SK-N-SH (cell line): ENCODE measurements around the gene PPM1N. TPM values are rescaled to one million over a fixed set of nuclear protein-coding genes. Genes with fewer than 3 reads are reported as not detected.
A peak's percentile ranks its signal among the peaks of the same experiment; 100 is the strongest.

Source experiments
- CTCF ChIA-PET: fragments of 300-600, 350-600 bp; formaldehyde crosslinking; extraction: SDS; loops from one replicate; lab custom pipeline; 2021; lab: Yijun Ruan, JAX
- POLR2A ChIA-PET: fragments of 350-600 bp; sonication (Branson Sonifier 250); formaldehyde crosslinking; extraction: SDS; loops from one replicate; lab custom pipeline; 2020; ENCODE audit warnings: antibody characterized with exemption, inconsistent platforms; lab: Yijun Ruan, JAX
- DNase-seq: peaks from one replicate; pipeline ENCODE4 v3.0.0; 2012
- H2AFZ ChIP-seq: fragments of 200-600 bp; sonication (generic); 2 replicates; pipeline ENCODE4 v1.8.1; 2016; ENCODE audit warnings: antibody characterized with exemption, mild to moderate bottlenecking, low read depth
- H3F3A ChIP-seq: fragments of 200-600 bp; sonication (generic); replicated peaks from 2 replicates; pipeline ENCODE3; 2016; ENCODE audit warnings: antibody characterized with exemption, mild to moderate bottlenecking; ENCODE audit not compliant: insufficient read depth
- H3K27ac ChIP-seq, 2 experiments: fragments of 200-500 bp in 1 of 2; fragments of 200-600 bp in 1 of 2; sonication (Bioruptor generic) in 1 of 2; sonication (generic), shearing (Covaris generic) in 1 of 2; 2 replicates each; pipeline versions ENCODE4 v1.5.1 to v1.6.1; 2014 to 2016; ENCODE audit warnings: low read depth in 2 of 2, inconsistent platforms in 1 of 2, low read length in 1 of 2, mild to moderate bottlenecking in 1 of 2, mixed read lengths in 1 of 2
- H3K27me3 ChIP-seq: fragments of 200-600 bp; sonication (generic), shearing (Covaris generic); 2 replicates; pipeline ENCODE4 v1.6.1; 2016; ENCODE audit warnings: mixed run types; ENCODE audit not compliant: insufficient read depth
- H3K36me3 ChIP-seq, 2 experiments: fragments of 200-500 bp in 1 of 2; fragments of 200-600 bp in 1 of 2; sonication (Bioruptor generic) in 1 of 2; sonication (generic) in 1 of 2; replicated peaks in 1 of 2; 2 replicates each; pipeline versions ENCODE3 to v1.5.1; 2014 to 2016; ENCODE audit warnings: low read length in 1 of 2, mild to moderate bottlenecking in 1 of 2; ENCODE audit not compliant: insufficient read depth in 2 of 2, control insufficient read depth in 1 of 2
- H3K4me1 ChIP-seq, 2 experiments: fragments of 200-500 bp in 1 of 2; fragments of 200-600 bp in 1 of 2; sonication (Bioruptor generic) in 1 of 2; sonication (generic), shearing (Covaris generic) in 1 of 2; 2 replicates each; pipeline versions ENCODE4 v1.5.1 to v1.6.1; 2014 to 2016; ENCODE audit warnings: low read depth in 1 of 2, low read length in 1 of 2, mixed run types in 1 of 2; ENCODE audit not compliant: insufficient read depth in 2 of 2, control insufficient read depth in 1 of 2
- H3K4me2 ChIP-seq: fragments of 200-600 bp; sonication (generic), shearing (Covaris generic); 2 replicates; pipeline ENCODE4 v1.6.1; 2017; ENCODE audit warnings: mixed run types
- H3K4me3 ChIP-seq, 2 experiments: fragments of 200-500 bp in 1 of 2; fragments of 200-600 bp in 1 of 2; sonication (Bioruptor generic) in 1 of 2; sonication (generic), shearing (Covaris generic) in 1 of 2; 2 replicates each; pipeline versions ENCODE4 v1.5.1 to v1.8.1; 2014 to 2016; ENCODE audit warnings: low read depth in 2 of 2, inconsistent platforms in 1 of 2, low read length in 1 of 2, mild to moderate bottlenecking in 1 of 2, mixed read lengths in 1 of 2, moderate library complexity in 1 of 2
- H3K79me2 ChIP-seq: fragments of 200-600 bp; sonication (generic); 2 replicates; pipeline ENCODE4 v1.8.1; 2017; ENCODE audit warnings: mild to moderate bottlenecking; ENCODE audit not compliant: insufficient read depth
- H3K9ac ChIP-seq: fragments of 200-600 bp; sonication (generic); 2 replicates; pipeline ENCODE4 v1.6.1; 2017; ENCODE audit warnings: mixed run types
- H3K9me2 ChIP-seq: fragments of 200-600 bp; sonication (generic); 2 replicates; pipeline ENCODE4 v1.6.1; 2017; ENCODE audit warnings: mixed run types
- H3K9me3 ChIP-seq: fragments of 200-600 bp; sonication (generic); 2 replicates; pipeline ENCODE4 v1.6.1; 2017; ENCODE audit warnings: mixed run types, mild to moderate bottlenecking, moderate library complexity
- H4K20me1 ChIP-seq: fragments of 200-600 bp; sonication (generic); 2 replicates; pipeline ENCODE4 v1.6.1; 2017; ENCODE audit warnings: mild to moderate bottlenecking, mixed run types; ENCODE audit not compliant: insufficient read depth
- FOSL2 ChIP-seq: IDR thresholded peaks from 2 replicates; pipeline ENCODE4 v1.4.0; 2012; ENCODE audit warnings: low read depth, mild to moderate bottlenecking, moderate library complexity, borderline replicate concordance
- FOXM1 ChIP-seq: IDR thresholded peaks from 2 replicates; pipeline ENCODE4 v1.4.0; 2012; ENCODE audit warnings: low read depth, mild to moderate bottlenecking
- GABPA ChIP-seq: IDR thresholded peaks from 2 replicates; pipeline ENCODE4 v1.4.0; 2012; ENCODE audit warnings: low read depth, mild to moderate bottlenecking
- JUND ChIP-seq: IDR thresholded peaks from 2 replicates; pipeline ENCODE4 v1.4.0; 2012
- MXI1 ChIP-seq: IDR thresholded peaks from 2 replicates; pipeline ENCODE4 v1.6.1; 2012; ENCODE audit warnings: mild to moderate bottlenecking, low read depth, low read length, improper control_type of control experiment
- NFIC ChIP-seq: IDR thresholded peaks from 2 replicates; pipeline ENCODE4 v1.4.0; 2012; ENCODE audit warnings: borderline replicate concordance
- NRF1 ChIP-seq: IDR thresholded peaks from 2 replicates; pipeline ENCODE4 v1.6.1; 2012; ENCODE audit warnings: low read depth, mild to moderate bottlenecking, low read length
- RAD21 ChIP-seq: IDR thresholded peaks from 2 replicates; pipeline ENCODE4 v1.6.1; 2012; ENCODE audit warnings: mild to moderate bottlenecking, low read length
- RFX5 ChIP-seq: IDR thresholded peaks from 2 replicates; pipeline ENCODE4 v1.6.1; 2012; ENCODE audit warnings: mild to moderate bottlenecking, improper control_type of control experiment, low read length
- RXRA ChIP-seq: IDR thresholded peaks from 2 replicates; pipeline ENCODE4 v1.4.0; 2012; ENCODE audit warnings: low read depth, mild to moderate bottlenecking, borderline replicate concordance
- SIN3A ChIP-seq: IDR thresholded peaks from 2 replicates; pipeline ENCODE4 v1.6.1; 2012; ENCODE audit warnings: low read depth, mild to moderate bottlenecking, low read length, moderate library complexity, borderline replicate concordance
- SMC3 ChIP-seq: IDR thresholded peaks from 2 replicates; pipeline ENCODE4 v1.6.1; 2012; ENCODE audit warnings: low read depth, low read length, improper control_type of control experiment
- TAF1 ChIP-seq: IDR thresholded peaks from 2 replicates; pipeline ENCODE4 v1.6.1; 2012; ENCODE audit warnings: low read depth, mild to moderate bottlenecking, low read length, moderate library complexity, borderline replicate concordance
- WGBS: methylation state at CpG from one replicate; pipeline ENCODE4 v1.1.6; 2017; ENCODE audit warnings: low lambda C conversion rate; 5-methylcytosine and 5-hydroxymethylcytosine counted together
- polyA plus RNA-seq, 3 experiments: library from polyadenylated mRNA; depleted of rRNA; stranded (reverse); fragments of >200 nt; gene quantifications; 2 replicates each; pipeline ENCODE4 v1.2.3, GENCODE V29; 2012
- TF ChIP-seq, protein P1 (sequence below): IDR thresholded peaks from 2 replicates; pipeline ENCODE4 v1.4.0; 2012; ENCODE audit warnings: low read depth, borderline replicate concordance
- TF ChIP-seq, protein P2 (sequence below): IDR thresholded peaks from 2 replicates; pipeline ENCODE4 v1.6.1; 2012; ENCODE audit warnings: mild to moderate bottlenecking, low read depth, low read length, moderate library complexity
- TF ChIP-seq, protein P3 (sequence below): IDR thresholded peaks from 2 replicates; pipeline ENCODE4 v1.4.0; 2012; ENCODE audit warnings: low read depth
- TF ChIP-seq, protein P4 (sequence below): fragments of 200-600 bp; sonication (generic); IDR thresholded peaks from 2 replicates; pipeline ENCODE4 v1.6.1; 2017; ENCODE audit warnings: antibody characterized with exemption, mild to moderate bottlenecking, moderate library complexity
- TF ChIP-seq, protein P5 (sequence below): IDR thresholded peaks from 2 replicates; pipeline ENCODE4; 2012
- TF ChIP-seq, protein P6 (sequence below): fragments of 150-350 bp; IDR thresholded peaks from 2 replicates; pipeline ENCODE4 v1.6.1; 2016; ENCODE audit warnings: mild to moderate bottlenecking, low read depth, low read length

The PPM1N gene
- polyA plus RNA-seq, 1 of the 3 experiments (the other 2 are of a cell fraction): 10.3 TPM

DNA sequence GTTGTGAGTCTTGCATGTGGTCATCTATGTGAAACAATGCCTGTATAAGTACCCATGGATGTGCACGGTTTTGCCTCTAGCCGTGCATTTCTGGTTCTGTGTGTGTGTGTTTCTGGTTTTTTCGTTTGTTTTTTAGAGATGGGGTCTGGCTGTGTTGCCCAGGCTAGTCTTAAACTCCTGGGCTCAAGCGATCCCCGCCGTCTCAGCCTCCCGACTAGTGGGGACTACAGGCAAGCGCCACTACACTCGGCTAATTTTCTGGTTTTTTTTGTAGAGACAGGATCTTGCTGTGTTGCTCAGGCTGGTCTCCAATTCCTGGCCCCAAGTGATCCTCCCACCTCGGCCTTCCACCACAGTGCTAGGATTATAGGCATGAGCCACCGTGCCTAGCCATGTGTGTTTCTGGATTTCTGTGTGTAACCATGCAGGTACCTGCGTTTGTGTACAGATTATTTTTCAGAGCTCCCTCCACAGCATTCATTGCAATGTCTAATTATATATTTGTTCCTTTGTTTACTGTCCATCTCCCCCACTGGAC, 46.3 kb upstream of the PPM1N start (continued):
- TF ChIP-seq, protein P1, sequence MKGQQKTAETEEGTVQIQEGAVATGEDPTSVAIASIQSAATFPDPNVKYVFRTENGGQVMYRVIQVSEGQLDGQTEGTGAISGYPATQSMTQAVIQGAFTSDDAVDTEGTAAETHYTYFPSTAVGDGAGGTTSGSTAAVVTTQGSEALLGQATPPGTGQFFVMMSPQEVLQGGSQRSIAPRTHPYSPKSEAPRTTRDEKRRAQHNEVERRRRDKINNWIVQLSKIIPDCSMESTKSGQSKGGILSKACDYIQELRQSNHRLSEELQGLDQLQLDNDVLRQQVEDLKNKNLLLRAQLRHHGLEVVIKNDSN: no peak
- no peak for TF ChIP-seq RAD21

DNA sequence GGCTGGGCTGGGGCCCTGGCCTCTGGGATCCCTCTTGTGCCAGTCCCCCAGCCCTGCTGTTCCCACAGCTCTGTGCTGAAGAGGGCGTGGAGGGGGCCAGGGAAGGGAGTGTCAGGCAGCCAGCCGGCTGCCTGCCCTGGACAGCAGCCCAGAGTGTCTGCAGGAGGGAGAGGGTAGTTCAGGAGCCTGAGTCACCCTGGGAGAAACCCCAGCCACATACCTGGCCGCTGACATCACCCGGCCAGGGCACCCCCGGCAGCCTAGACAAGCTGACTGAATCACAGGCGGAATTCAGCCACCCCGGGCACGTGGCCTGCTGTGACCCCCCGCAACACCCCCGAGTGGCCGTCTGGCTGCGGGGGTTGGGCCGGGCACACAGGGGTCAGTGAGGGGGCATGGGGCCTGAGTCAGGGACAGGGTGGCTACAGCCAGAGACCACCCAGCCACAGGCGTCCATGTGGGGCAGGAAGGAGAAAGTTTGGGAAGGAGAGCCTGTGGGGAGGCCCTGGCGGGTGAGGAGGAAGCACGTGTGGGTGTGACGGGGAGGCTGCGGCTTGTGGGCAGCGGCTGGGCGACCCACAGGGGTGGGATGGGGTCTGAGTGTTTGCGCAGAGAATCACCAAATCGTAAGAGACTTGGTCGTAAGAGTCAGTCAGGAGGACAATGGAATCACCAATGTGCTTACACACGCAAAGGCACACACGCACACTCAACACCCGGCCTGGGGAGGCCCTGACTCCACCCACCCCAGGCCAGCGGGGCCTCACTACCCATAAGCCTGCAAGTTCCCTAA, 42.3 kb upstream of the PPM1N start:
- Histone ChIP-seq H3F3A (peaks cover 21% of the 10 kb centered on the region), H3K79me2 (no peaks in the 10 kb centered on the region), H3K36me3 (no peaks in the 10 kb centered on the region), H3K9me2 (no peaks in the 10 kb centered on the region), H3K9ac (peak overlapping the region; percentile 79), H4K20me1 (no peaks in the 10 kb centered on the region), H3K4me2 (peak overlapping the region; percentile 72), H3K27me3 (no peaks in the 10 kb centered on the region), H3K27ac (peak overlapping the region; percentile 6 to 95; a peak in 3 of 4 replicates), H3K4me3 (peak overlapping the region in 1 of 2 experiments; percentile 24; a peak in 1 of 4 replicates), H2AFZ (peak overlapping the region; percentile 60), H3K9me3 (no peaks in the 10 kb centered on the region), H3K4me1 (peaks cover 12 to 17% of the 10 kb centered on the region in 2 experiments; a peak in 2 of 4 replicates)
- WGBS: 22% methylated on average over 19 of the region's 27 CpGs
- ChIA-PET POLR2A (interaction anchor here (1.0 kb wide), 1 partner anchor 11 kb away, joined by 5 read pairs; the partner anchor contains the start of gene FOSB), CTCF (interaction anchor here (1.3 to 5.2 kb wide), 5 partner anchors 16 to 30 kb away, joined by 4 to 27 read pairs (median 13); no protein-coding TSS in a partner anchor)
- peak; percentile 71 for DNase-seq
- TF ChIP-seq, protein P2, sequence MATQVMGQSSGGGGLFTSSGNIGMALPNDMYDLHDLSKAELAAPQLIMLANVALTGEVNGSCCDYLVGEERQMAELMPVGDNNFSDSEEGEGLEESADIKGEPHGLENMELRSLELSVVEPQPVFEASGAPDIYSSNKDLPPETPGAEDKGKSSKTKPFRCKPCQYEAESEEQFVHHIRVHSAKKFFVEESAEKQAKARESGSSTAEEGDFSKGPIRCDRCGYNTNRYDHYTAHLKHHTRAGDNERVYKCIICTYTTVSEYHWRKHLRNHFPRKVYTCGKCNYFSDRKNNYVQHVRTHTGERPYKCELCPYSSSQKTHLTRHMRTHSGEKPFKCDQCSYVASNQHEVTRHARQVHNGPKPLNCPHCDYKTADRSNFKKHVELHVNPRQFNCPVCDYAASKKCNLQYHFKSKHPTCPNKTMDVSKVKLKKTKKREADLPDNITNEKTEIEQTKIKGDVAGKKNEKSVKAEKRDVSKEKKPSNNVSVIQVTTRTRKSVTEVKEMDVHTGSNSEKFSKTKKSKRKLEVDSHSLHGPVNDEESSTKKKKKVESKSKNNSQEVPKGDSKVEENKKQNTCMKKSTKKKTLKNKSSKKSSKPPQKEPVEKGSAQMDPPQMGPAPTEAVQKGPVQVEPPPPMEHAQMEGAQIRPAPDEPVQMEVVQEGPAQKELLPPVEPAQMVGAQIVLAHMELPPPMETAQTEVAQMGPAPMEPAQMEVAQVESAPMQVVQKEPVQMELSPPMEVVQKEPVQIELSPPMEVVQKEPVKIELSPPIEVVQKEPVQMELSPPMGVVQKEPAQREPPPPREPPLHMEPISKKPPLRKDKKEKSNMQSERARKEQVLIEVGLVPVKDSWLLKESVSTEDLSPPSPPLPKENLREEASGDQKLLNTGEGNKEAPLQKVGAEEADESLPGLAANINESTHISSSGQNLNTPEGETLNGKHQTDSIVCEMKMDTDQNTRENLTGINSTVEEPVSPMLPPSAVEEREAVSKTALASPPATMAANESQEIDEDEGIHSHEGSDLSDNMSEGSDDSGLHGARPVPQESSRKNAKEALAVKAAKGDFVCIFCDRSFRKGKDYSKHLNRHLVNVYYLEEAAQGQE: peak; percentile 83
- TF ChIP-seq, protein P3, sequence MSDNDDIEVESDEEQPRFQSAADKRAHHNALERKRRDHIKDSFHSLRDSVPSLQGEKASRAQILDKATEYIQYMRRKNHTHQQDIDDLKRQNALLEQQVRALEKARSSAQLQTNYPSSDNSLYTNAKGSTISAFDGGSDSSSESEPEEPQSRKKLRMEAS: peak; percentile 96
- TF ChIP-seq, protein P1: peak; percentile 91
- no peak for TF ChIP-seq RFX5
- TF ChIP-seq, protein P4, sequence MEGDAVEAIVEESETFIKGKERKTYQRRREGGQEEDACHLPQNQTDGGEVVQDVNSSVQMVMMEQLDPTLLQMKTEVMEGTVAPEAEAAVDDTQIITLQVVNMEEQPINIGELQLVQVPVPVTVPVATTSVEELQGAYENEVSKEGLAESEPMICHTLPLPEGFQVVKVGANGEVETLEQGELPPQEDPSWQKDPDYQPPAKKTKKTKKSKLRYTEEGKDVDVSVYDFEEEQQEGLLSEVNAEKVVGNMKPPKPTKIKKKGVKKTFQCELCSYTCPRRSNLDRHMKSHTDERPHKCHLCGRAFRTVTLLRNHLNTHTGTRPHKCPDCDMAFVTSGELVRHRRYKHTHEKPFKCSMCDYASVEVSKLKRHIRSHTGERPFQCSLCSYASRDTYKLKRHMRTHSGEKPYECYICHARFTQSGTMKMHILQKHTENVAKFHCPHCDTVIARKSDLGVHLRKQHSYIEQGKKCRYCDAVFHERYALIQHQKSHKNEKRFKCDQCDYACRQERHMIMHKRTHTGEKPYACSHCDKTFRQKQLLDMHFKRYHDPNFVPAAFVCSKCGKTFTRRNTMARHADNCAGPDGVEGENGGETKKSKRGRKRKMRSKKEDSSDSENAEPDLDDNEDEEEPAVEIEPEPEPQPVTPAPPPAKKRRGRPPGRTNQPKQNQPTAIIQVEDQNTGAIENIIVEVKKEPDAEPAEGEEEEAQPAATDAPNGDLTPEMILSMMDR: no peak
- peak; percentile 100 for TF ChIP-seq FOSL2
- peak; percentile 100 for TF ChIP-seq JUND
- TF ChIP-seq SMC3: no peak
- TF ChIP-seq, protein P5, sequence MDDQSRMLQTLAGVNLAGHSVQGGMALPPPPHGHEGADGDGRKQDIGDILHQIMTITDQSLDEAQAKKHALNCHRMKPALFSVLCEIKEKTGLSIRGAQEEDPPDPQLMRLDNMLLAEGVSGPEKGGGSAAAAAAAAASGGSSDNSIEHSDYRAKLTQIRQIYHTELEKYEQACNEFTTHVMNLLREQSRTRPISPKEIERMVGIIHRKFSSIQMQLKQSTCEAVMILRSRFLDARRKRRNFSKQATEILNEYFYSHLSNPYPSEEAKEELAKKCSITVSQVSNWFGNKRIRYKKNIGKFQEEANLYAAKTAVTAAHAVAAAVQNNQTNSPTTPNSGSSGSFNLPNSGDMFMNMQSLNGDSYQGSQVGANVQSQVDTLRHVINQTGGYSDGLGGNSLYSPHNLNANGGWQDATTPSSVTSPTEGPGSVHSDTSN: peak; percentile 89
- peak; percentile 98 for TF ChIP-seq SIN3A
- TF ChIP-seq NRF1: no peak
- TF ChIP-seq FOXM1: peak; percentile 80; the same call in 1 of the 2 replicates
- TF ChIP-seq NFIC: peak; percentile 95
- TF ChIP-seq, protein P6, sequence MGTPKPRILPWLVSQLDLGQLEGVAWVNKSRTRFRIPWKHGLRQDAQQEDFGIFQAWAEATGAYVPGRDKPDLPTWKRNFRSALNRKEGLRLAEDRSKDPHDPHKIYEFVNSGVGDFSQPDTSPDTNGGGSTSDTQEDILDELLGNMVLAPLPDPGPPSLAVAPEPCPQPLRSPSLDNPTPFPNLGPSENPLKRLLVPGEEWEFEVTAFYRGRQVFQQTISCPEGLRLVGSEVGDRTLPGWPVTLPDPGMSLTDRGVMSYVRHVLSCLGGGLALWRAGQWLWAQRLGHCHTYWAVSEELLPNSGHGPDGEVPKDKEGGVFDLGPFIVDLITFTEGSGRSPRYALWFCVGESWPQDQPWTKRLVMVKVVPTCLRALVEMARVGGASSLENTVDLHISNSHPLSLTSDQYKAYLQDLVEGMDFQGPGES: no peak
- TF ChIP-seq TAF1: no peak
- peak; percentile 44 for TF ChIP-seq GABPA
- TF ChIP-seq RXRA: peak; percentile 100
- TF ChIP-seq MXI1: no peak; the same call in 1 of the 2 replicates
